HG03280 (cell line): Measurements from ENCODE around the gene CLPSL1.
"Not testable (repeated sequence)": the region's sequence is repeated elsewhere in the genome, so short reads cannot be mapped to it uniquely, and the experiment has no call there.

Experiments used
- ATAC-seq: cut with Tn5 transposase; IDR thresholded peaks from one replicate; pipeline ENCODE4 v1.9.1; 2021; ENCODE audit warnings: mild to moderate bottlenecking, moderate library complexity; ENCODE audit not compliant: unreplicated experiment

Gene CLPSL1, protein sequence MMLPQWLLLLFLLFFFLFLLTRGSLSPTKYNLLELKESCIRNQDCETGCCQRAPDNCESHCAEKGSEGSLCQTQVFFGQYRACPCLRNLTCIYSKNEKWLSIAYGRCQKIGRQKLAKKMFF

DNA sequence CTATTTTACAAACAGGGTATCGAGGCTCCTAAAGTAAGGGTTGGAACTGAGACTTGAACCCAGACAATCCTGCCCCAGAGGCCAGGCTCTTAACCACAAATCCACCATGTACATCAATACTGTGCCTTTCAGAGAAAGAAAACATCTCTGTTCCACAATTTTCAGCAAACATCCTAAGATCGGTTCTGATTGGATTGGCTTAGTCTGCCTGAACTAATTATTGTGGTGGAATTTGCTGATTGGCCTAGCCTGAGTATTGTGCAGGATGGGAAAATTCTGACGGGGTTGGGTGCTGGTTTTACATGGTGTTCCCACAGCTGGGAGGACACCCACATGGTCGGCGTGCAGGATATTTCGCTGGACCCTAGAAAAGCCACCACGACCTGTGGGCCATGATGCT lies at the start of gene CLPSL1:
Gene CLPSL1, plus strand, starts transcription at position 301 of the 400 bp plus-strand sequence. Its CDS starts 92 bp downstream, at position 393.
- ATAC-seq = no peak

DNA sequence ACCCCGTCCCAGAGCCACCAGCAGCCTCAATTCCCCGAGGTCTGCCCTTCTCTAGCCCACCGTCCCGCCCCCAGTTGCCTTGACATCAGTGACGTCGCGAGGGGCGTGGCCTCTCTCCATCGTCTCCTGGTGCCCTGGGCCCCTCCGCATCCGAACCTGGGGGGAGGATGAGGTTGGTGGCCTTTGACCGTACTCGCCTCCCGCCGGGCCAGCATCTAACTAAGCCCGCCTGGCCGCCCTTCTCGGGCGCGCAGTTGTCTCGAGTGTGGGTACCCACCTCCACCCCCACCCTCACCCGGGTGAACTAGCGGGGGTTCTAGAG lies 49.4 kb upstream of the CLPSL1 start:
- ATAC-seq = peak; percentile 53

DNA sequence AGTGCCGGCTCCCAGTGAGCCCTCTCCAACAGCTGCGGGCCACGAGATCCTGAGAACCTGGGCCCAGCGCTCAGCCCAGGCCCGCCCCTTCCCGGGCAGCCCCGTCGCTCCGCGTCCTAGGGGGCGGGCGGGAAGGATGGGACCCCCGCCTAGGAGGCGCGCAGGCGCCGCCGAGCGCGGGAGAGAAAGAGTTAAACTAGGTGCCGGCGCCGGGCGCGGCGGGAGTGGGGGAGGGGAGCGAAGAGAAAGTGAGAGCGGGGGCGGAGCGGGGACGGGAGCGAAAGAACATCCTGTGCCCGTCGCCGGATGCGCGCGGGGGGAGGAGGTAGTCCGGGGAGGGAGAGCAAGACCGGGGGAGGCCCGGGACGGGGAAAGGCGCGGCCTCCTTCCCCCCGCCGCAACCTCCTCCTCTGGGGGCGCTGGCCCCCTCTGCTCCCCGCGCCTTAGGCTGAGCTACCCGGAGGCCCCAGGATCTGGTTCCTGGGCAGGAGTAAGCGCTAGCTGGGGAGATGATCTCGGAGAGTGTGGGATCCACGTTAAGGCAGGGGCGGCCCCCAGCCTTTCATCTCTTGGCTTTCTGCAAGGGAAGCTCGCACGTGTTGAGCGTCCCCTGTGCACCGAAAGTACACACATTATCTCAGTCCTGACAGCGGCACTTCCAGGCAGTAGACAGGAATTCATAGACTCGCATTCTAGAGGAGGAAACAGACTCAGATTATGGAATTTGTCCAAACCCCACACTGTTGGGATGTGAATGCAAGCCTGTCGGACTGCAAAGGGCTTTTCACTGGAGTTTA lies 48.9 kb upstream of the CLPSL1 start:
- peak; percentile 50 for ATAC-seq

DNA sequence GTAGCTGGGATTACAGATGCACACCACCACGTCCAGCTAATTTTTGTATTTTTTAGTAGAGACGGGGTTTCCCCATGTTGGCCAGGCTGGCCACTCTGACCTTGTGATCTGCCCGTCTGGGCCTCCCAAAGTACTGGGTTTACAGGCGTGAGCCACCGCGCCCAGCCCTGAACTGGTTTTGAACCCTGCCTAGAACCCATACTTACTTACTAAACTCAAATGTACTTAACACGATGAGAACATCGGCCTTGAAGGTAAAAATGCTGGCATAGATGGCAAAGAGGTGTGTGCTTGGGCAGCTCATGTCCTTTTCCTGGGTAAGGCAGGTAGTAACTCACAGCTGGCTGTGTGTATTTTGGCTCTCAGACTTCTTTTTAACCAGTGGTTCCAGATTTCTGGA lies 47.2 kb upstream of the CLPSL1 start:
- no peak for ATAC-seq

DNA sequence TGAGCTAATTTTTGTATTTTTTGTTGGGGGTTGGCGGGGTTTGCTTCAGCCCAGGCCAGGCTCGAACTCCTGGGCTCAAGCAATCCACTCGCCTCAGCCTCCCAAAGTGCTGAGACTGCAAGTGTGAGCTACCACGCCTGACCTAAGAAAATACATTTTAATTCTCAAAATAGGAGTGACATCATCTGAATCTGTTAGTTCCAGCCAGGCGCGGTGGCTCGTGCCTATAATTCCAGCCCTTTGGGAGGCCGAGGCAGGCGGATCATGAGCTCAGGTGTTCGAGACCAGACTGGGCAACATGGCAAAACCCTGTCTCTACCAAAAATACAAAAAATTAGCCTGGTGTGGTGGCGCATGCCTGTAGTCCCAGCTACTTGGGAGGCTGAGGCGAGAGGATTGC lies 46.5 kb upstream of the CLPSL1 start:
- not testable (repeated sequence) for ATAC-seq

DNA sequence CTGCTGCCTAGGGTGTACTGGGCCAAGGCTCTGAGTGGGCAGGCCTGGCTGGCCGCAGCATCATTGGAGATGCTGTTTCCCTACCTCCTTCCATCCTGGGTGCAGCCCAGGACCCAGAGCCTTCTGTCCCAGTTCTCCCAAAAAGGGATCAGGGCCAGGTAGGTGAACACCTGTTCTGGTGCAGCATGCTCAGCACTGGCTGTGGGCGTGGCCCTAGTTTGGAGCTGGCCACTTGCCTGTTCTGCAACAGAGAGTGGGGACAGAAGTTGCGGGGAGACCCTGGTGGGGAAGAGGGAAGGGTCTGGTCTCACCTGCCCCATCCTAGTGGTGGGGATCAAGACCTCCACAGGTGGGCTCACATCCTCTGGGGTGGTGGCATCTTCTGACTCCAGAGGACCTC lies 45.4 kb upstream of the CLPSL1 start:
- no peak for ATAC-seq

DNA sequence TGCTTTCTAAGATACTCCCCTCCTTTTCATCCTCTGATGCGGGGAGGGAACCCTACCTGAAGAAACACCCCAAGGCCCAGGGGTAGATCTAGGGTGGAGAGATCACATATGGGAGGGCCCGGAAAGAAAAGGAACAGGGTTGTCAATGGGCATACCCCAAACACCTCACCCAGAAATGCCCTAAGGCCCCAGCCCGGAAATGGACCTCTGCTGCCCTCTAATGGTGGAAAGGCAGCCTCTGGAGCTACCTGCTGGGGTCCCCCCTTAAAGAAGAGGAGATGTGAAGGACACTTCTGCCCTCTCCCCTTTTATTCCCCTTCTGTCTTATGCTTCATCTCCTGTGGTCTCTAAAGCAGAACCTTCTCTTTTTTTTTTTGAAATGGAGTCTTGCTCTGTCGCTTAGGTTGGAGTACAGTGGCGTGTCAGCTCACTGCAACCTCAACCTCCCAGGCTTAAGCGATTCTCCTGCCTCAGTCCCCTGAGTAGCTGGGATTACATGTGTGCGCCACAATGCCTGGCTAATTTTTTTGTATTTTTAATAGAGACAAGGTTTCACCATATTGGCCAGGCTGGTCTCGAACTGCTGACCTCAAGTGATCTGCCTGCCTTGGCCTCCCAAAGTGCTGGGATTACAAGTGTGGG lies 44.4 kb upstream of the CLPSL1 start:
- no peak for ATAC-seq

DNA sequence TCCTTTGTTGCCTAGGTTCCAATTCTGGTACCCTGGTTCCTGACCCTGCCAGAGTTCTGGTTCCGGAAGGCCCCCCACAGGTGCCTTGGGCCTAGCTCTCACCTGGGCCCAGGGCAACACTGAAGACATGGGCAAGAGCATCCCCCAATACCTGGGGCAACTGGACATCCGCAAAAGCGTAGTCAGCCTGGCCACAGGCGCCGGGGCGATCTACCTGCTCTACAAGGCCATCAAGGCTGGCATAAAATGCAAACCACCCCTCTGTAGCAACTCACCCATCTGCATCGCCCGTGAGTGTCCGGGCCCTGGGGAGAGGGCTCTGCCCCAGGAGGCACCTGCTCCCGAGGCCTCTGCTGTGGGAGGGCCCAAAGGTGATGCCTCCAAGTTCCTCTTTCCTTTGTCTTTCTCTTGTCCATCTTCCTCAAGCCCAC lies 43.8 kb upstream of the CLPSL1 start, which contains the start of gene ARMC12:
Gene ARMC12, plus strand, starts transcription at position 51 of the 431 bp plus-strand sequence. Its CDS starts 77 bp downstream, at position 128.
- no peak for ATAC-seq

DNA sequence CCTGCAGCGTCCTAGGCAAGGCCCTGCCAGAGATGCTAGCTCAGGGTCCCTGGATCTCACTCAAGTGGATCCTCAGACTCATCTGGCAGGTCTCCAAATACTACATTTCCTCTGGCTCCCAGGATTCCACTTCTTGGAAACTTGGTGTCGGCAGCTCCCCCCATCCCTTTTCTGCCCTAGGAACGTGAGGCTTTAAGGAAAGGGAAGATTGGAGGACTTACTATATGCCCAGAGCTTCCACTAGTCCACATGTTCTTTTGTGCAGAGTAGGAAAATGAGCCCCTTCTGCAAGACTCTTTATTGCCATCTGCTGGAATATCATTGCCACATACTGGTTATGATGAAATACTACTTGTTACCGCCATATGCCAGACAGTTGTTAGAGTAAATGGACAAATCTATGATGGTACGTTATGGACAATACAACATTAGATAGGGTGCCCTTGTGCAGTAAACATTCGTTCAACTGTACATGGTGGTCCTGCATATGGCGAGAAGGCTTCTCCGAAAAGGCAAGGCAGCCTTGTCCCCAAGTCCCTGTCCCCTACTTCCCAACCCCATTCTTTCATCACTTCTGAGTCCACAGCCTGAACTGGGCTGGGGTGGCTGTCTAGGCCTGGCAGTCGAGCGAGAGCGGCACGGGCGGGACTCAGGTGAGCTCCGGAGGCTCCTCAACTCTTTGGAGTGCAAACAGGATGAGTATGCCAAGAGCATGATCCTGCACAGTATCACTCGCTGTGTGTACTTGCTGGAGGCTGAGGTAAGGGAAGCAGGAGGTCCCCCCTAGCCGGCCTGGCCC lies 43.2 kb upstream of the CLPSL1 start:
- no peak for ATAC-seq

DNA sequence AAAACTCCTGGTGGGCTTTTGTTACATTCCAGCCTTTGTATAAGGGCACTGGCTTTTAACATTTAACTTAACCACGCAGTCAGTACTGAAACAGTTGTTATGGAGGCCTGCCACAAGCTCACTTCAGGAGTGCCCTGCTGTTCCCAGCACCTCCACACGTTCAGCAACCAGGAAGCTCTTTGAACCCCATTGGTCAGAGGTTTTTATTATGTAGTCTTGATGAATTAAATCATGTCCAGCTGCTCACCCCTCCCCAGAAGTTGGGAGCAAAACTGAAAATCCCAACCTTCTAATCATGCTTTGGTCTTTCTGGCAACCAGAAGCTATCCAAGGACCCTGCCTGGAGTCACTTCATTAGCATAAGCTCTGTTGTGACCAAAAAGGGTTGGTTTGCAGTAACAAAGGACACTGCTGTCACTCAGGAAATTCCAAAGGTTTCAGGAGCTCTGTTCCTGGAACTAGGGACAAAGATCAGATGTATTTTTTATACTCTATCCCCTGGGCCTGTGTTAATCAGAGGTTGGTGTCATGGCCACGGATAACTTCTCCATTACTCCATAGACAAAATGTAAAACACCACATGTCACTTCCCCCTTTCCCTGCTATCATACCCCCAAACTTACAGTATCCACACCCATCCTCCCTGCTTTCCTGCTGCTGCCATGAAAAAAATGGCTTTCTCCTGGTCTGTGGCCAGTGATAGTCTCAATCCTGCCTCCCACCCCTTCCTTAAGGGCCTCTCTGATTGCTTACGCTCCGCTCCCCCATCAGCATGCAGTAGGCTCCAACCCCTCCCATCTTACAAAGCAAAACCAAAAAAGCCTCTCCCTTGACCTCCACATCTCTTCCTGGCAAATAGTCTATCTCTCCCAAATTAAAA lies 40.9 kb upstream of the CLPSL1 start:
- no peak for ATAC-seq

DNA sequence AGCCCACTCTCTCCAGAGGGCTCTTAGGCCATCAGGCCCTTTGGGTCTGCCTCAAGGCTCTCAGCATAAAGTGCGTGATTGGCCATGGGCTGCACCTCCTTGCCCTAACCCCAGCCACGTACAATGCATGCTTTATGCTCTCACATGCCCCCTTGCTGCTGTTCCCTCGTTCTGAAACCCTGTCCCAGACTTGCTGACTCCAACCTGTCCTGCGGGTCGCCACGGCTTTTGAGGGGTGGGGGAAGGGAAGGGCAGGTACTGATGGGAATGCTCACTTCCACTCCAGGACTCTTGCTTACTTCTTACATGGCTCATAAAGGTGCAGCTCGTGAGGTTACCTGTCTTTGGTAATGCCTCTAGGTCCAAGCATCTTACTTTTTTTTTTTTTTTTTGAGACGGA lies 38.0 kb upstream of the CLPSL1 start:
- ATAC-seq = no peak

DNA sequence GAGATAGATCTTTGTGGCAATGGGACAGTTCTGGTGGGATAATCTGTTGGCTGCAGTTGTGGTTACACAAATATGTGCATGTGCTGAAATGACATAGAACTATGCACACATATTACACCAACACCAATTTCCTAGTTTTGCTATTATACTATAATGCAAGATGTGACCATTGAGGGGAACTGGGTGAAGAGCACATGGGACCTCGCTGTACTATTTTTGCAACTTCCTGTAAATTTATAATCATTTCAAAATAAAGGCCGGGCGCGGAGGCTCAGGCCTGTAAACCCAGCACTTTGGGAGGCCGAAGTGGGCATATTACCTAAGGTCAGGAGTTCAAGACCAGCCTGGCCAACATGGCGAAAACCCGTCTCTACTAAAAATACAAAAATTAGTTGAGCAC lies 35.3 kb upstream of the CLPSL1 start:
- ATAC-seq = no peak

DNA sequence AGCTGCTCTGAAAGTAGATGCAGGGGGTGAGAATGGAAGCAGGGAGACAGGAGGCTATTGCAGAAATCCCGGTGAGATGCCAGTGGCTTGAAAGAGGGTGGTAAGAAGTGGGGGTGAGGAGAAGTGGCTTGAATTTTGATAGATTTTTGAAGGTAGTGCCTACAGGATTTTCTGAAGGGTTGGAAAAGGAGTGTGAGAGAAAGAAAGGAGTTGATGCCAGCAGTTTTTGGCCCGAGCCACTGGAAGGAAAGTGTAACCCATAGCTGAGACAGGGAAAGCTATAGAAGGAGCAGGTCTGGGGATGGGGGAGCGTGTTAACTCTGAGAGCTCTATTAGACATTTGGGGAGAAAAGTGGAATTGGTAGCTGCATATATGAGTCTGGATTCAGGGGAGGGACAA lies 34.3 kb upstream of the CLPSL1 start:
- no peak for ATAC-seq

DNA sequence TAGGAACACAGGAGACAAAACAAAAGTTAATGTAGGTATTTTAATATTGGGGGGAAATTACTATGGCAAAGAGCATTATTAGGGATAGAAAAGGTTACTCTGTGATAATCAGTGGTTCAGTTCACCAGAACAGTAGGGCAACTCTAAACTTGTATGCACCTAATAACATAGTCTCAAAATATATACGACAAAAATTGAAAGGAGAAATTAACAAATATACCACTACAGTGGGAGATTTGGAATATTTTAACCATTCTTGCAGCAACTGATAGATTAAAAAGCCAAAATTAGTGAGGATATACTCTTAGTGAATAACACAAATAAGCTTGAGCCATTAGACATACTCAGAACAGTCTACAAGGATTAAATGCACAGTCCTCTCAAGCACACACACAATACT lies 32.9 kb upstream of the CLPSL1 start:
- no peak for ATAC-seq

DNA sequence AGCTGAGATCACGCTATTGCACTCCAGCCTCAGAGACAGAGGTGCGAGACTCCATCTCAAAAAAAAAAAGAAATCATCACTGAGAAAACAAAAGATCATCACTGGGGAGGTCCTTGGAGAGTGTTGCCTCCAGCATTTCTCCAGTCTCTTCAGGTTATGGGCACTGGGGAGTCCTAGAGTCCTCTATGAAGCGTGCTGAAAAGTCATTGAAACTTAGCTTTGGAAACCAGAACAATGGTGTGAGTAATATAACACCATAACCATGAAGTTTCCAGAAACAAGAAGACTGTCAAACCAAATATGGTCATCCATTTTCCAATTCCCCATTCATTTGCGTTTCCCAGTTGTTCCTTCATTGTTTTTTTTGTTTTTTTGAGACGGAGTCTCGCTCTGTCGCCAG lies 30.3 kb upstream of the CLPSL1 start:
- ATAC-seq = no peak

DNA sequence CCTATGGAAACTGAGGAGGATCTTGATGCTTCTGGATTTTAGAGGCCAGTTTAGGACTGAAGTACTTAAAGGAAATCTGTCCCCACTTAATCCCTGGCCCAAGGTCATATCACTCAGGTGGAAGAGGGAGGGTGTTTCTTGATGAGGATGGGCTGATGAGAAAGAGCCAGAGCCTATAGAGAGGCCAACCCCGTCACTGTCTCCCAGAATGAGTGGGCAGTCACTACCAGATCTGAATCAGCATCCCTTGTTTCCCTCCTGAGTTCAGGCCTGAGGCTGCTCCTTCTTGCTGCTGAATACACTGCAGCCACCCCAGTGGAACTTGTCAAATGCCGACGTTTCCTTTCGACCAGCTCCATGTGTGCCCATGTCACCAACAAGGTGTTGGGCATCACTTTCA lies 29.2 kb upstream of the CLPSL1 start:
- no peak for ATAC-seq

DNA sequence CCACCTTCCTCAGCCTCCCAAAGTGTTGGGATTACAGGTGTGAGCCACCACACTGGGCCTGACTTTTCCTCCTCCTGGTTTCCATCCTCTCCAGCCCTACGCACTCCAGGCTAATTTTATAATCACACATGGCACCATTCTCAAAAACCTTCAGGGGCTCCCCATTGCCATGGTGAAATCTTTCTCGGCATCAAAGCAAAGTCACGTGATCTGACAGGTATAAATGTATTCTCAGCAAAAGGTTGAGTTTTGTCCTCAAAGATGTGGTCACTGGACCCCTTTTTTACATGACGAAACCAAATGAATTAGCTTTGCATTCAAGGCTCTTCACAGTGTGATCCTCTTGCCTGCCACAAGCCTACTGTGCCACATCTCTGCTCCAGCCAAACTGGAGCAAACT lies 28.5 kb upstream of the CLPSL1 start:
- no peak for ATAC-seq

DNA sequence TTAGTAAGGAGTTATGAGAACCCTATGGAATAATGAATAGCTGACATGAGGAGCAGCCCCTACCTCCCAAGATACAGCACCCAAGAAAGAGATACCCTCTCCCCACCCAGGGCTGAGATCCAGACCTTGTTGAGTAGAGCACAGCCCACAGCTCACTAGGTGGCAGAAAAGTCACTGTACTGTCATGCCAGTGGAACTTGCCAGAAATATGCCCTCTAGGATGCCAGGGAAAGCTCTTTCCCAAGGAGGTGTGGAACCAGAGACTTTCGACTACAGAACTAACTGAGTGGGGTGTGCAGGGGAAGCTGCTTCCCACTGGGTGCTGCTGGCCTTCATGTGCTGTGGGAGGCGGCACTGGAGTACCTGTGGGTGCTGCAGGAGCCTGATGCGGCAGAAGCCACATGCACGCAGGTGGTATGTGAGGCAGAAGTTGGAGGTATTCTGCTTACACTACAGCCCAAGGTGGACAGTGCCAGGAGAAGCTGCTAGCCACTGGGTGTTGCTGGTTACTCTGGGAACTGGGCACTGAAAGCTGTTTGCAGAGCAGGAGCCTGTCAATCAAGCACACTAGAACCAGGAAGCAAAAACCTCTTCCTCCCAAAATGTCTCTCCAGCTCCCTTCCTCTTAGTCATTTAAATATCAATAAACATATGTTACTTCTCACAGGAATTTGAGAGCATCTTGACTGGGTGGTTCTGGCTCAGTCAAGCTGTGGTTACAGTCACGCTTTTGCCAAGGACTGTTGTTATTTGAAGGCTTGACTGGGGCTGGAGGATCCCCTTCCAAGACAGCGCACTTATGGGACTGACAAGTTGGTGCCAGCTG lies 26.2 kb upstream of the CLPSL1 start:
- ATAC-seq = no peak

DNA sequence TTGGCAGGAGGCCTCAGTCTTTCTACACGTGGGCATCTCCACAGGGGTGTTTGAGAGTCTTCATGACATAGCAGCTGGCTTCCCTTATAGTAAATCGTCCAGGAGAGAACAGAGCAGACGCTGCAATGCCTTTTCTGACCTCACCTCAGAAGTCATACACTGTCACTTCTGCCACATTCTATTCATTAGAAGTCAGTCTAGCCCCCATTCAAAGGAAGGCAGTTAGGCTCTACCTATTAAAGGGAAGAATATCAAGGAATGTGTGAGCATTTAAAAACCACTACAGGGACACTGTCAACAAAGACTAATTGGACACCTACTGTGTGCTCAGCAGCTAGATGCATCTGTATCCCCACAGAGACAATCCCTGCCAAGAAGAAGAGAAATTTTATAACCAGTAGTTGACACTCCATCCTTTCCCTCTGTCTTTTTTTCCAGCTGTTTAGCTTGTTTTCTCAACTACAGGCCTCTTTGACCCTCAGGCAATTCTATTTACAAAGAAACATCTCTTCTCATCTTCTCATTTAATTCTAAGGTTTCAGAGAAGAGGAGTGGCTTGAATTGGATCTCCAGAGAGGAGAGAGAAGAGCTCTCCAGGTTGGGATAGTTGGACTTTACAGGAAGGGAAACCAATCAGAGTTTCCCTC lies 25.4 kb upstream of the CLPSL1 start:
- ATAC-seq = no peak
